Loucy (cell line): Measurements from ENCODE around the gene ETHE1.

Source experiments
- EZH2phosphoT487 ChIP-seq: fragments of 200-600 bp; IDR thresholded peaks from 2 replicates; pipeline ENCODE4 v1.6.1; 2018; ENCODE audit warnings: antibody characterized with exemption, mild to moderate bottlenecking, moderate library complexity, borderline replicate concordance
- TF ChIP-seq, protein P1 (sequence below): fragments of 200-600 bp; sonication (generic); conservative IDR thresholded peaks from 2 replicates; pipeline ENCODE4 v1.5.1; 2014; ENCODE audit warnings: mild to moderate bottlenecking, antibody characterized with exemption, low read length

GRCh38 chr19:43564800-43565199, 37.8 kb upstream of the ETHE1 start:
- TF ChIP-seq, protein P1, sequence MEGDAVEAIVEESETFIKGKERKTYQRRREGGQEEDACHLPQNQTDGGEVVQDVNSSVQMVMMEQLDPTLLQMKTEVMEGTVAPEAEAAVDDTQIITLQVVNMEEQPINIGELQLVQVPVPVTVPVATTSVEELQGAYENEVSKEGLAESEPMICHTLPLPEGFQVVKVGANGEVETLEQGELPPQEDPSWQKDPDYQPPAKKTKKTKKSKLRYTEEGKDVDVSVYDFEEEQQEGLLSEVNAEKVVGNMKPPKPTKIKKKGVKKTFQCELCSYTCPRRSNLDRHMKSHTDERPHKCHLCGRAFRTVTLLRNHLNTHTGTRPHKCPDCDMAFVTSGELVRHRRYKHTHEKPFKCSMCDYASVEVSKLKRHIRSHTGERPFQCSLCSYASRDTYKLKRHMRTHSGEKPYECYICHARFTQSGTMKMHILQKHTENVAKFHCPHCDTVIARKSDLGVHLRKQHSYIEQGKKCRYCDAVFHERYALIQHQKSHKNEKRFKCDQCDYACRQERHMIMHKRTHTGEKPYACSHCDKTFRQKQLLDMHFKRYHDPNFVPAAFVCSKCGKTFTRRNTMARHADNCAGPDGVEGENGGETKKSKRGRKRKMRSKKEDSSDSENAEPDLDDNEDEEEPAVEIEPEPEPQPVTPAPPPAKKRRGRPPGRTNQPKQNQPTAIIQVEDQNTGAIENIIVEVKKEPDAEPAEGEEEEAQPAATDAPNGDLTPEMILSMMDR: no peak
- TF ChIP-seq EZH2phosphoT487: no peak
